HG03175 (cell line): Measurements from ENCODE around the gene NPC1L1.
"Not testable (repeated sequence)": the region's sequence is repeated elsewhere in the genome, so short reads cannot be mapped to it uniquely, and the experiment has no call there.

ENCODE experiments used
- ATAC-seq: cut with Tn5 transposase; IDR thresholded peaks from one replicate; pipeline ENCODE4 v1.9.1; 2021; ENCODE audit warnings: mild to moderate bottlenecking, moderate library complexity; ENCODE audit not compliant: unreplicated experiment

Gene NPC1L1

DNA sequence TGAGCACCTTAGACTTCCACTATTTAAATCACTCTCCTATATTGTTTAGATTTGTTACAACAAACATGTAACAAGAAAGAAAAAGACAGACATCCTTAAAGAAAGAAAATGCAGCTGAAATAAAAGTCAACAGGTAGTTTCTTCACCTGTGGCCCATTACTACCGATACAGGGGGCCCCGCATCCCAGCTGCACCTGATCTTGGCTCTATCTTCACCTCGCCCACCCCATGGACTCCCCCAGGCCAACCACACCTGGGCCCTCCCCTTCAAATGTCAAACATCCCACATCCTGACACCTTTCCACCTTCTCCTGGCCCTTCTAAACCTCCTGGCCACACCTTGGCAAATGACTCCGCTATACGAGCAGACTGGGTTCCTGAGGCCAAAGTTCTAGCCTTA lies 25.6 kb upstream of the NPC1L1 start:
- ATAC-seq, result no peak

DNA sequence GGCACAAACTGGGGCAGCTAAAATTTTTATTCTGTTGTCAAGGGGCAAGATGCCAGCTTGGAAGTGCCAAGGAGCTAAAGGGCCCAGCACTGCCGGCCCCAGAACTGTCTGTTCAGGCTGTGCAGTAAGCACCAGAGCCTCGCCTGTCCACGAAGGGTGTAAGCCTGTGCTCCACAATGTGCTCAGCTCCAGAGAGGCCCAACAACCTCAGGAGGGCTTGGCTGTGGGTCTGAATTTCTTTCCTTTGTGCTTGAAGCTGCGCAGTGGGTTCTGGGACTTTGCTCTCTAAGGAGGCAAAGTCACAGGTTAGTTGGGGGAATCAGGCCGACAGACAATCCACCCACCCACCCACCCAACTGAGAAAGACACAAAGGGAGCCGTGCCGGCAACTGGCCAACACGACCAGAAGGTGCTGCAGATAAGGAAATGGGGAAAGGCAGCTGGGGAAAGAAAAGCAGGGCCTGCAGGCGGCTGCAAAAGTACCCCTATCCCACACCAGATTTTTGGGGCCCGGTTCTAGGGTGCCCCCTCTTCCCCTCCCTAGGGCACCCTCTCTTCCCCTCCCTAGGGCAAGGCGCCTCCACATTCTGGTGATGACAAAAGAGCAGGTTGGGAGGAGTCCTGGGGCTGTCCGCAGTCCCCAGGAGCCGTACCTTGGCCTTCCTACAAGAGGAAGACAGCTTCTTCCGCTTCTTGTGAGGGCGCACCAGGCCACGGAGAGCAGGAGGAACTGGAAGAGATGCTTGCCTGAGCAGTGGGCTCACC lies 24.8 kb upstream of the NPC1L1 start:
- ATAC-seq, result peak; percentile 13

DNA sequence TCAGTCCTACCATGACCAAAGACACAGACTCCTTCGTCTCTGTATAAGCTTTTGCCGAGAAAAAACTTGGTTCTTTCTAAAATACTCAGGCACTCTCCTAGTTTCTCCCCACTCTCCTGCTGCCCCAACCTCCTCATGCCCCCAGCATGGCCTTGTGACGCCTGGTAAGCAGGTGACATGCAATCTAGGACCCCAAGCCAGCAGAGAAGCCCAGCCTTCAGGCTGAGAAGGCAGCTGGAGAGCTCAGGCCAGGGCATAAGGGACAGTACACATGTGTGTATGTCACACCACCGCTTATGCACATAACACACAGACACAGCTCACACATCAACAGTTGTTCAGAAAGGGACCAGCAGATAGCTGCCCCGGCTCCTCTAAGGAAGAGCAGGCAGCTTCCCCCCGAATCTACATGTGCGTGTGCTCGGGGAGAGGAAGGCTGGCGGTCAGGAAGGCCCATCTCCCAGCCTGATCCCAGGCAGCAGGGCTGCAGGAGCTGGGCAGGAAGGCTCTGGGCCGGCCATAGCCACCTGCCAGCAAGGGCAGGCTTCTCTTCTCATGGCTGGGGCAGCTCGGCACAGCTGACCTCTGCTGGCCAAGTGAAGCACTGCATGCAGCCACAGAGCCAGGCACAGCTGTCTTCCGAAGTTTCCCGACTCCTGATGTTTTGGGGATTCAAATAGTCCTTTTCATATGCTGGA lies 24.1 kb upstream of the NPC1L1 start:
- peak; percentile 74 for ATAC-seq

DNA sequence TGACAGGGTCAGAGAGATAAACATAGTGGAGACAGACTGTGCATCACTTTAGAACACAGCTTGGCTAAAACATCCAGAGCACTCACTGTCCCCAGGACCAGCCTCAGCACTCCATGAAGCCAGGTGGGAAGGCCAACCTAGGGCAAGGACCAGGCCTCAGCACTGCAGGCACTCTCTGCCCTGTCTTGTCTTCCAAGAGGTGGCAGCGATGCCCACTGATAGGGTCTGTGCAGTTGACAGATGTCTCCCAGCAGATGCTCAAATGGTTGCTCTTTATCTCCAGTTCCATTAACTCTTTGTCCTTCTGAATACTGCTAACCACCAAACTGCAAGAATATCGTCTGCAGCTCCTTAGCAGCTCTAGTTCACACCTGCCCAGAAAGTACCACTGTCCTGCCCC lies 23.5 kb upstream of the NPC1L1 start:
- ATAC-seq, result no peak

DNA sequence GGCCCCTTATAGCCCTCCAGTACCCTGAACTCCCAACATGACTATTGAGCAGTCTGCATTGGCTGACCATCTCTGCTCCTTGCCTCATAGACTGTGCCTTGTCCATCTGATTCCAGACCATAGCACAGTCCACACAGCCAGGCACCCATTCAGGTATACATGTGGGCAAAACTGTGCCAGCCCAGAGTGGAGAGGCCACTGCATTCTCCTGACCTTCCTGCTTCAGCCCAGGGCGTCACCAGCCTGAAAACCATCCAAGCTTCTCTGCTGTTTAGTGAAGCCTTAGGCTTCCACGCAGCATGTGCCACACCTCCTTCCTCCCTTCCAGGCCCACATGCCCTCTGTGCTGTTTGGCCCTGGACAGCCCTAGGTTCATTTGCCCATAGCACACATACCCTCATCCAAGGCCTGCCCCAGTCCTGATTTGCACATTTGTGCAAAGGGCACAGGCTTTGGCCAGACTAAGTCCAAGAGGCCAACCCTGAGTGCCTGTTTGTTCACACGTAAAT lies 22.1 kb upstream of the NPC1L1 start:
- ATAC-seq, result no peak

DNA sequence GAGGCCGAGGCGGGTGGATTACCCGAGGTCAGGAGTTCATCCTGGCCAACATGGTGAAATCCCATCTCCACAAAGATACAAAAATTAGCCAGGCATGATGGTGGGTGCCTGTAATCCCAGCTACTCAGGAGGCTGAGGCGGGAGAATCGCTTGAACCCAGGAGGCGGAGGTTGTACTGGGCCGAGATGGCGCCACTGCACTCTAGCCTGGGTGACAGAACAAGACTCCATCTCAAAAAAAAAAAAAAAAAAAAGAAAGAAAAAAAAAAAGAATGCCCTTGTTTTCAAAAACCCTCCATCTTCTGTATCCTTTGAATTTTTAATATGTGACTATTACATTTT lies 21.5 kb upstream of the NPC1L1 start:
- not testable (repeated sequence) for ATAC-seq

DNA sequence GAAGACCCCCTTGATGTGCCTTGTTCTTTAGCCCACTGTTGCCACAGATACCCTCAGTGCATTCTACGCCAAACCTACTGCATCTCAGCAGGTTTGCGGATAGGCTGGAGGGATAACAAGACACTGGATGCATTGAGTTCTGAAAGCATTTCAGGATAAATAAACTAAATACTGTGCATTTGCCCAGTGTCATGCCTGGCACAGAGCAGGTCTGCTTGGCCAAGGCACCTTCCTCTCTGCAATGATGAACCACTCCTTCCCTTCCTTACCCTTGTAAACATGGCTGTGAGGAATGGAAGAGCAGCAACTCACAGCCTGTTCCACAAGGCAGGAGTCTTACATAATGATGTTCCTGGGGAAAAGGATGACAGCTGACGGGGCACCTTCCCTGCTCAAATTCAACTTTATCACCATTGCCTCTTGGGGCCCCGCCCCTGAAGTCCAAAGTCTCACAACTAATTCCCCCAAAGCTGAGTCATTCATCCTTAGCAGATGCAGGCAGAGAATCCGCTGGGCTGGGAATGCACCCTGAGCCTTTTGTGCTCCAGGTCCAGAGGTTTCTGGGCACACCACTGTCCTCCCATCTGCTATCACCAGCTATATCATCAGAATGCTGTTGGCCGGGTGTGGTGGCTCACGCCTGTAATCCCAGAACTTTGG lies 21.0 kb upstream of the NPC1L1 start:
- ATAC-seq, result no peak

DNA sequence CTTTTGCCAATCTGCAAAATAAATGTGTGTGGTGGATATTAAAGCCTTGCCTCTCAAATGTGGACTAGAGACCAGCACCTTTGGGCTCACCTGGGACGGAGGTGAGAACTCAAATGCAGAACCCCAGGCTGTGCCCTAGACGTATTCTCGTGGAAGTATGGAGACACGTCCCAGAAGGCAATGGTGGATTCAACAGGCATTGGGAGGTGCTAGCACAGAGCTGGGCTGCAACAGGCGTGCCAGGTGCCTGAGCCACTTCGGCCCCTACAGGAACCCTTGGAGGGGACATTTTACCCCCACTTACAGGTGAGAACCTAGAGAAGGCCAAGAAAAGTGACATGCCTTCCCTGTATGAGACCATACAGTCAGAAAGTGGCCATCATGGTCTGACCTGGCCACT lies 20.4 kb upstream of the NPC1L1 start:
- no peak for ATAC-seq

DNA sequence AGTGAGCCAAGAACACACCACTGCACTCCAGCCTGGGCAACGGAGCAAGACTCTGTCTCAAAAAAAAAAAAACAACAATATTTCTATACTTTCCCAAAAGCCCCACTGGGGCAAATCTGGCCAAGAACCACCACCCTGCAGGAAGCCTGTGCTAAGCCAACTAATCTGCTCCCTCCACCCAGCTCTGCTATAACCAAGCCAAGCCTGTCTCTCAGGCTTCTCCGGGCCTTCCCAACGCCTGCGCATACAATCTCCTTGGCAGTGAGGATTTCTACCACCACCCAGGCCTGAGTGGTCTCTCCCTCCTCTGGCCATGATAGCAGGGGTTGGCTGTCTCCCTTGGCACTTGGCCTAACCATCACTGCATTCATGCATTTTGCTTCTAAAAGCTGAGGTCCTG lies 18.4 kb upstream of the NPC1L1 start:
- ATAC-seq, result no peak

DNA sequence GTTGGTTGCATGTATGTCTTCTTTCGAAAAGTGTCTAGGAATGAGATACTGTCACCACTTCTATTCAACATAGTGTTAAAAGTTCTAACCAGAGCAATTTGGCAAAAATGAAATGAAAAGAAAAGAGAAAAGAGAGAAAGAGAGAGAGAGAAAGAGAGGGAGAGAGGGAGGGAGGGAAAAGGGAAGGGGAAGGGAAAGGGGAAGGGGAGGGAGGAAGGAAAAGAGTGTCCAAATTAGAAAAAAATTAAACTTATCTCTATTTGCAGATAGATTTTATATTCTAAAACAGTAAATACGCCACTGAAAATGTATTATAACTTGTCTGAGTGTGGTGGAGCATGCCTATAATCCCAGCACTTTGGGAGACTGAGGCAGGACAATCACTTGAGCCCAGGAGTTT lies 16.4 kb upstream of the NPC1L1 start:
- no peak for ATAC-seq

DNA sequence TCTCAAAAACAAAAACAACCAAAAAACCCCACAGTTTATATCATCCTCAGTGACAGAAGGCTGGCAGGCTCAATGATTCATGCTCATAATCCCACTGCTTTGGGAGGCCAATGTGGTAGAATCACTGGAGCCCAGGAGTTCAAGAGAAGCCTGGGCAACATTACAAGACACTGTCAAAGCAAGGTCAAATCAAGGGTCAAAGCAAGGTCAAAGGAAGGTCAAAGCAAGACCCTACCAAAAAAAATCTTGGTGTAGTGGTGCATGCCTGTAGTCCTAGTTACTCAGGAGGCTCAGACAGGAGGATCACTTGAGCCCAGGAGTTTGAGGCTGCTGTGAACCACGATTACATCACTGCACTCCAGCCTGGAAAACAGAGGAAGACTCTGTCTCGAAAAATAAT lies 14.2 kb upstream of the NPC1L1 start:
- no peak for ATAC-seq

DNA sequence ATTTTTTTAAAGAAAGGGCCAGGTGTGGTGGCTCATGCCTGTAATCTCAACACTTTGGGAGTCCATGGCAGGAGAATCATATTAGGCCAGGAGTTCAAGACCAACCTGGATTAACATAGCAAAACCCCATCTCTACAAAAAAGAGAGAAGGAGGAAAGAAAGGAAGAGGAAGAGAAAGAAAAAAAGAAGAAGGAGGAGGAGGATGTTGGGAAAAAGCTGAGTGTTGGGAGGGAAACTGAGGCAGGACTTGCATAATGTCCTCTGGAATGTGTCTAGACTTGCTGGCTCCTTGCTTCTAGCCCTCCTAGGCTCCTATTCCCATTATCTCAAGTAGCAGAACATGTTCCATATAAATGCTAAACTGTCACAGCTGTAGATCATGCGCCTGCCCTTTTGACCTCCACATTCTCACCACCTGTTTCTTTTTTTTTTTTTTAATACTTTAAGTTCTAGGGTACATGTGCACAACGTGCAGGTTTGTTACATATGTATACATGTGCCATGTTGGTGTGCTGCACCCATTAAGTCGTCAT lies 11.4 kb upstream of the NPC1L1 start:
- not testable (repeated sequence) for ATAC-seq

DNA sequence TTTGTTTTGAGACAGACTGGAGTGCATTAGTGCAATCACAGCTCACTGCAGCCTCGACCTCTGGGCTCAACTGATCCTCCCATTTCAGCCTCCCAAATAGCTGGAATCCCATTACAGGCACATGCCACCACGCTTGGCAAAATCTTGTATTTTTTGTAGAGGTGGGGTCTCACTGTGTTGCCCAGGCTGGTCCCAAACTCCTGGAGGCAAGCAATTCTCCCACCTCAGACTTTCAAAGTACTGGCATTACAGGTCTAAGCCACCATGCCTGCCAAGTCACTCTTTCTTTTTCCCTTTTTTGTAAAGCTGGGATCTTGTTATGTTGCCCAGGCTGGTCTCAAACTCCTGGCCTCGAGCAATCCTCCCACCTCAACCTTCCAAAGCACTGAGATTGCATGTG lies 8.3 kb upstream of the NPC1L1 start:
- ATAC-seq, result no peak

DNA sequence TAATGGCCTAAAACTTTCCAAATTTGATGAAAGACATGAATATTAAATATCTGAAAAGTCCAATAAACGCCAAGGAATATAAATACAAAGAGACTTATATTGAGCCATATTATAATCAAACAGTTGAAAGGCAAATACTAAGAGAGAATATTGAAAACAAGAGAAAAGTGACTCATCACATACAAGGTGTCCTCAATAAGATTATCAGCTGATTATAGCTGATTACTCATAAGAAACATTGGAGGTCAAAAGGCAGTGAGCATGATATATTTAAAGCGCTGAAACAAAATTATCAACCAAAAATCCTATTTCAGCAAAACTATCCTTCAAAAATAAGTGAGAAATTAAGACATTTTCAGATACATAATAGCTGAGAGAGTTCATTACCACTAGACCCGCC lies 7.8 kb upstream of the NPC1L1 start:
- ATAC-seq, result no peak

DNA sequence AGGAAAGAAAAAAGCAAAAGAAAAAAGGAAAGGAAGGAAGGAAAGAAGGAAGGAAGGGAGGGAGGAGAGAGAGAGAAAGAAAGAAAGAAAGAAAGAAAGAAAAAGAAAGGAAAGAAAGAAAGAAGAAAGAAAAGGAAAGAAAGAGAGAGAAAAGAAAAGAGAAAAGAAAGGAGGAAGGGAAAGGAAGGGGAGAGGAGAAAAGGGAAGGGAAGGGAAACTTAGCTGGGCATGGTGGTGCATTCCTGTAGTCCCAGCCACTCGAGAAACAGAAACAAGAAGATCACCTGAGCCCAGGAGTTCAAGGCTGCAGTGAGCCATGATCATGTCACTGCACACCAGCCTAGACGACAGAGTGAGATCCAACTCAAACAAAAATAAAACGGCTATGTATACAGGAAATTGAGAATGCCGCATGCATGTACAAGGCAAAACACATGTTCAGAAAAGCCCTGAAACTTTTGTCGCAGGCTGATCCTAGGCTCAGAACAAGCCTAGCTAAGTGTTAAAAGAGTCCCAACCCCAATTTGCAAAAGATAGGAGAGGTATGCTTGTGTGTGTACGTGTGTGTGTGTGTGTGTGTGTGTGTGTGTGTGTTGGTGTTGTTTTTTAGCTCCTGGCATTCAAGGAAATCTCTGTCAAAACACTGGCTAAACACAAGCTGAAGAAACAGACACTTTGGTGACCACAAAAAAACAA lies 6.6 kb upstream of the NPC1L1 start:
- ATAC-seq, result no peak

DNA sequence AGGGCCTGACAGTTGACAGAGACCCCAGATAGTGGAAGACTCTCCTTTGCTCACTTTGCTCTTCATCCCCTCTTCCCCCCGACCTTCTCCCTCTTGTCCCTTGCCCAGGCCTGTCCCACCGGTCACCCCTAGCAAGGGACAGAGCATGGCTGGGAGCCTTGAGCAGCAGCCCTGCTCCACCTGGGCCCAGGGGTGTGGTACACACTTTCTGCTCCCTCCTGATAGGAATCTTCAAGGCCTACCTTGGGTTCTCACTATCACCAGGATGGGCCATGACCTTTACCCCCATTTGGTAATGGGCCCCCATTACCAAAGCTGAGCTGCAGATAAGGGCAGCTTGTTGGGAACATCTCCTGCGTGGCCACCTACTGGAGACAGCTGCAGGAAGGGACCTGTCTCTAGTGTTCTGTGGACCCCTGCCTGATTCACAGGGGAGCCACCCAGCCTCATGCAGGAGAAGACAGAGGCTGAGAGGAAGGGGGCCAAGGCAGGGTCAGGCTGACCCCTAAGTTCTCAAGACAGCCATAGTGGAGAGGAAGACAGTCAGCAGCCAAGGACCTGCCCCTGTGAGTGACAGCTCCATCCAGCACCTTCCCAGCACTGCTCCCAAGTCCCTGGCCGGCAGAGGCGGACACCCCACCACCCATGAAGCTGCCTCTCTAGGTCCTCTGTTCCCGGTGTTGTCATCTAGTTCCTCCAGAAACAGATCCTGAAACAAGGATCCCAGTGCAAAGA lies 913 bp upstream of the NPC1L1 start:
- no peak for ATAC-seq

DNA sequence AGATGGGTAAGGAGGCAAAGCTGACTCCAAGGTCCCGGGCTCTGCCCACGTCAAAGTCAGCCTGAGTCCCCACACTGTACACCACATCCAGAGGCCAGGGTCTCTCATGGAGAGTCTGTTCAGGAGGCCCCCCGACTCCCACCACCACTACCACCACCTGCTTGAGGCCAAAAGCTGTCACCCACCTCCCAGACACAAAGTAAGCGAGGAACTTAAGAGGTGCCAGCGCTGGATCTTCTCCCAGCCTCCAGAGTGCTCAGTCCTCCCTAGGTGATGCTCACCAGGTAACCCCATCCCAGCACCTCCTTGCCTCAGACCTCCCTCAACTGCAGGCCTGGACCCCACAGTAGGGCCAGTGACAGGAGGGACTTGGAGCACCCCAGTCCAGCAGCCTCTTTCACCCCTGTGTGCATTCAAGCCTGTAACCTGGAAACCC lies 520 bp downstream of the NPC1L1 start:
- no peak for ATAC-seq

DNA sequence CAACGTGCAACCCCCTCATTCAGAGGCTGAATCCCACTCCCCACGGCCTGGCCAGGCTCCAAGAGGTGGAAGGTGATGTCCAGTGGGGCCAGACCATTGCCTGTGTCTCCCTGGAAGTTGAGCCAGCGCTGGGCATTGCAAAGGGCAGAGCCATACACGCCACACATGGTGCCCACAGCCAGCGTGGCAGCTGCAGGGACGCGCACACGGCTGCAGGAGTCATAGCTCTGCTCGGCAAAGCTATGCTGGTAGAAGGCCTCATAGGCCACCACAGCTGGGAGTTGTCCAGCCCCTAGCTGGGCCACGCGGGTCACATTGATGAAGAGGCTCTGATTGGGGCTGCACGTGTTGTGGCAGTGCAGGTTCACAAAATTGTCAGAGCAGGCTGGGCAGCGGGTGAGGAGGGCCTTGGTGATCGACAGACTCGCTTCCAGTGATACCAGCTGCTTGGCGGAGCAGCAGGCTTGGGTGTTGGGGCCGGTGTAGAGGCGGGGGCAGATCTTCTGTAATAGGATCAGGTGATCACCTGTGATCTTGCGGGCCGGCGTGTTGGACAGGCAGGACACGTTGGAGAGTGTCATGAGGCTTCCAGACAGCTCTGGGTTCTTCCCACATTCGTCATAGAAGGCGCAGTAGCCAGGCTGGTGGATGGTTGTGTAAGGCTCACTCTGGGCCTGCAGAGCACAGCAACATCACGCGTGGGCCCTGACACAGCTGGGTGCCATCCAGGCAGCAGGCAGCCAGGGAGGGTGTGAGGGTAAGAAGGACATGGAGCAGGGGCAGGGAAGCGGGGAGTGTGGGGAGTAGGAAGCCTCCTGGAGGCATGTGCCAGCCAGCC lies 1.2 kb downstream of the NPC1L1 start:
- no peak for ATAC-seq

DNA sequence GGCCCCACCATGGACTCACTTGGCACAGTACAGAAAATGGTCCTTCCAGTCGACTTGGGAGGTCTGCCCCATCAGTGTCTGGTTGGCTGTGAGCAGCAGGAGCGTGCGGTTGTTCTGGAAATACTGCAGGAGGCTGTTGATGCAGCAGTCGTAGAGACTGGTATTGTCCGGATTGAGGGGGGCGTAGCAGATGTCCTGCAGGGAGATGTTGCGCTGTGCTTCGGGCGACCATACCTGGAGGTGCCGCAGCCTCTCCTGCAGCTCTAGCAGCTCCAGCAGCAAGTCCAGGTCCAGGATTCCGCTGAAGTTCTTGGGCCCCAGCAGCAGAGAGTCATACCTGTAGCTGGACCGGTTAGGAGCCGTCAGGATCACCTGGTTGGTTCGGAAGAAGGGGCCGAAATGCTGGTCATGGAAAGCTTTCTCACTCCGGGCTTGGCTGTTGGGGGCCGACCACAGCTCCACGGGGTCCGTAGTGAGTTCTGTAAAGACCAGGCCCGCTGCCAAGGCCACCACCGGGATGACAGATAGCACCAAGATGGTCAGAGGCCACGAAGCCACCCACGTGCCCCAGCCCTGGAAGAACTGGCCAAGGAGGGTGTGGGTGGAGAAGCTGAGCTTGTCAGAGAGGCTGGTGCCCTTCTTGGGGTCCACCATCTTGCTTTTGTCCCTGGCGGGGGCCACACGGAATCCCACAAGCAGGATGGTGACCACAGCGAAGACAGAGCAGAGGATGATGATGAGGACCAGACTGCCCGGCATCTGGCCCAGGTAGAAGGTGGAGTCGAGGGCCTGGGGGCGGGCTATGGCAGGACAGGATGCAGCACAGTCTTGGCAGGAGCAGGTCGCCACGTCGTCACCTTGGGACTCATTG lies 2.1 kb downstream of the NPC1L1 start:
- ATAC-seq, result no peak
